ENCODE measurements around the gene RPL31.
A peak's percentile ranks its signal among the peaks of the same experiment; 100 is the strongest.

Gene RPL31

DNA sequence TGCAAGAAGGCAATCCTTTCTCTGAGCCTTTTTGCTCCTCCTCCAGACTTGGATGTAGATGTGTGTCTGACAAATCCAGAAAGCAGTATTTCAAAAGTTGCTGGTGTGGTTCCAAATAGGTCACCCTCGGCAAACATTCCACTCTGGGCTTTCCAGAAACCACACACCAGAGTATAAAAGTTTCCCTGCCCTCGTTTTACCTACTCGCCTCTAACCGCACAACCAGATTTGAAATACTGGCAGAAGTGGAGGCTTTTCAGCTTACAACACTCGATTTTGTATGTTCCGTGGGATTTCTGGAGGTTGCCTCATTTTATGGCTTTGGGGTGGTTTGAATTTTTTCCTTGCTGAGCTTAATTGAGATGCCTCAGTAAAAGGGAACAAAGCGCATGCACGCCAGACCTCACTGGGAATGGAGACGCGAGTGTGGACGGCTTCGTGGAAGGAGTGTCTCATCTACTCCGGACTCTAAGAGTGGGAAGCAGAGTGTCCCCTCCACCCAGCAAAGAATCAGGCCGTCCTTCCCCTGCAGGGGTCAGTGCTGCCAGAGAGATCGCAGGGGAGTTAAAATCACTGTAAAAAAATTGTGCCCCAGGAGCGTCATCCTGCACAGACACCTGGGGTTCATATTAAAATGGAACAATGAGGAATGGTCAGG lies 44.0 kb upstream of the RPL31 start:
- DNase-seq (ENCODE audit: low read depth) = peak; percentile 100
- H3K4me3 ChIP-seq (ENCODE audit: low read length) = no peak overlapping the region
- peak; percentile 28 for TF ChIP-seq CTCF (conservative IDR thresholded peaks at IDR 0.05; ENCODE audit: low read length)

DNA sequence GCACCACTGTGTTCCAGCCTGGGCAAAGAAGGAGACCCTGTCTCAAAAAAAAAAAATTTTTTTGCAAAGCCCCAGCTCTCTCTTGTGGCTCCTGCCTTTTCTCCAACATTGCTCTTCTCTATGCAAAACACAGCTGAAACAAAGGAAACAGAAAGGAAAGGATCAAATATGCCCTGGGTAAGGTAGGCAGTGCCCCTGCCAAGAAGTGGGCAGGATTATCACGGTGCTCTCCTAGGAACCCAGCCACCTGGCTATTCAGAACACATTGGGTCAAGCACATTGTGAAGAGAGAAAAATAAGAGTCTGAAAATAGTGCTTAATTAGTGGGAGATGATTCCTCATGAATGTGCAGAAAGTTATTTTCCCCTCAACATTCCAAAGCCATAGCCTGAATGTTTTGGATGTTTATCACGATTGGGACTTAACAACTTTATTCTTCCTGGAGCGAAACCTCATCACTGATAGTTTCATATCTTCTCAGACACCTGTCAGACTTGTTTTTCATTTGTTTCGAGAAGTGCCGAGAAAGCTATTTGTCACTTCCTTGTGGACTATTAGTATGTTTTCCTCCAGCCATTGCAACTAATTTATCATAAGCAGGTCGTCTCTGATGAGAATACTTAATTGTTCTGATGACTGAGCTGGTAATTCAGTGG lies 42.7 kb upstream of the RPL31 start:
- no peak for TF ChIP-seq CTCF (conservative IDR thresholded peaks at IDR 0.05; ENCODE audit: low read length)
- peak; percentile 87 for DNase-seq (ENCODE audit: low read depth)
- no peak overlapping the region for H3K4me3 ChIP-seq (ENCODE audit: low read length)

DNA sequence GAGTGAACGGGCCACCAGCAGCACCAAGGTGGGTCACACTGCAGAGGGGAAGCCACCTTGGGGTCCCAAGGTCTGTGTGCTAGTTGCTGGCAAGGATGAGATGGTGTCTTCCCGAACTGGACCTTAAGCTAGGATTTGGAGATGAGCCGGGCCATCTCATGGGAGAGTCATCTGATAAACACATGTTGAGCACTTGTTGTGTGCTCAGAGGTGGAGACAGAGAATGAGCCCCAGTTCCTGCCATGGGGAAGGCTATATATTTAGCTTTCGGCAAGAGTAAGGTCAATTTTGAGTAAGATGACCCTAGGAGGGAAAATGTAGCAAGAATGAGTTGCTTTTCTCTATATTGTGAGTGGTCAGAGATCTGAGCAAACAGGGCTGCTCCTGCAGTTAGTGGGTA lies 41.4 kb upstream of the RPL31 start:
- TF ChIP-seq CTCF (conservative IDR thresholded peaks at IDR 0.05; ENCODE audit: low read length) = no peak
- no peak overlapping the region for H3K4me3 ChIP-seq (ENCODE audit: low read length)
- peak; percentile 57 for DNase-seq (ENCODE audit: low read depth)

DNA sequence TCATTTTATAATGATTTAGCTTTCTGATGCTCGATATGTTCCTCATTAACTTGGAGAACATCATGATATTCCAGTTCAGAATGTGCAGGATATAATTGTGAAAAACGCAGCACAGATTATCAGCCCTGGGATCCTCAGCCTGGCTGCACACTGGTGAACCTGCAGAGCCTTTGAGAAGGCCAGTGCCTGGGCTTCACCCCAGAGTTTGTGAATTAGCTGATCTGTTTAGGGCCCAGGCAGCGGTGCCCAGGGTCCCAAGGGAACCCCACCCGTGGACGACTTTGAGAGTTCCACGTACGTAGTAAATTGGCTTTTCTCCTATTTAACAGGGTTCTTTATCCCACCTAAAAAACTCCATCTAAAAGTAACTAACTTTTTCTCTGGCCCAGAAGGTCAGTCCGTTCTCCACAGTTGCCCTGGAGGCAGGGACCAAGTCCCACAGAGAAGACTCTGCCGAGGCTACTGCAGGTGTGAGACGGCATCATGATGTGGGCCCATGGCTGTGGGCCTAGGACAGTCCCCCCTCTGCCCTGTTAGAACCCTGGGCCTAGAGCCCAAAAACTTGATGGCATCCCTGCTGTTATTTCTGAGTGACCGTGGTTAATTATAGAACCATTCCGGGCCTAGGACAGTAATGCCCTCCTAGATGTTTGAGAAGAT lies 39.6 kb upstream of the RPL31 start:
- TF ChIP-seq CTCF (conservative IDR thresholded peaks at IDR 0.05; ENCODE audit: low read length) = no peak

GRCh38 chr2:100963026-100963375 lies 39.1 kb upstream of the RPL31 start:
- no peak for TF ChIP-seq CTCF (conservative IDR thresholded peaks at IDR 0.05; ENCODE audit: low read length)
- H3K4me3 ChIP-seq (ENCODE audit: low read length) = no peak overlapping the region
- DNase-seq (ENCODE audit: low read depth) = no peak

More for the DNA sequence above, 39.6 kb upstream of the RPL31 start:
- no peak overlapping the region for H3K4me3 ChIP-seq (ENCODE audit: low read length)
- no peak for DNase-seq (ENCODE audit: low read depth)

- no peak overlapping the region for H3K4me3 ChIP-seq (ENCODE audit: low read length)
- TF ChIP-seq CTCF (conservative IDR thresholded peaks at IDR 0.05; ENCODE audit: low read length) = no peak
- DNase-seq (ENCODE audit: low read depth) = no peak
These were observed 37.9 kb upstream of the RPL31 start for GRCh38 chr2:100964222-100964621.
